Hepatocyte (in vitro differentiated cells): ENCODE data around the gene RPTOR.

Experiments
- CTCF ChIP-seq: fragments of 200-600 bp; sonication (generic); IDR thresholded peaks from 2 replicates; pipeline ENCODE4 v1.5.1; 2016; ENCODE audit warnings: antibody characterized with exemption, mild to moderate bottlenecking; ENCODE audit not compliant: poor library complexity
- EZH2 ChIP-seq: fragments of 200-600 bp; sonication (generic); IDR thresholded peaks from 2 replicates; pipeline ENCODE4 v1.6.1; 2016; ENCODE audit warnings: antibody characterized with exemption, mild to moderate bottlenecking, borderline replicate concordance
- EZH2phosphoT487 ChIP-seq: fragments of 200-600 bp; sonication (generic); IDR thresholded peaks from one replicate; pipeline ENCODE4 v1.6.1; 2018; ENCODE audit warnings: antibody characterized with exemption, mild to moderate bottlenecking, low read depth, moderate library complexity; ENCODE audit not compliant: unreplicated experiment, severe bottlenecking

GRCh38 chr17:80732268-80732667, 187.6 kb downstream of the RPTOR start:
- TF ChIP-seq CTCF (no peak), EZH2phosphoT487 (no peak), EZH2 (no peak)
